Measurements from ENCODE around the gene SLC5A9. TPM values are rescaled to one million over a fixed set of nuclear protein-coding genes. Genes with fewer than 3 reads are reported as not detected.
A peak's percentile ranks its signal among the peaks of the same experiment; 100 is the strongest.
"Not testable (repeated sequence)": the region's sequence is repeated elsewhere in the genome, so short reads cannot be mapped to it uniquely, and the experiment has no call there.

Gene SLC5A9
- total and polyA plus RNA-seq, 2 of the 13 experiments (the other 11 are each of a cell fraction or from before 2014, with no cell fraction given): 42.0 to 65.0 TPM

- TF ChIP-seq MTERF4 (CRISPR knock-in tag; IDR thresholded peaks at IDR 0.05): 0 out of 2 replicates have a peak, but pooled peaks have one; percentile 27
- not testable (repeated sequence) for TF ChIP-seq FOXA1 (IDR thresholded peaks at IDR 0.05)
- TF ChIP-seq FOXA1 (CRISPR knock-in tag; IDR thresholded peaks at IDR 0.05): peak; percentile 54; the same call in 1 of the 2 replicates
- 0 out of 2 replicates have a peak, but pooled peaks have one; percentile 33 for TF ChIP-seq ZNF263 (CRISPR knock-in tag; IDR thresholded peaks at IDR 0.05)
Measured at GRCh38 chr1:48284696-48285420, 62.3 kb downstream of the SLC5A9 start (continued).

GRCh38 chr1:48285525-48285924, 63.0 kb downstream of the SLC5A9 start:
- Histone ChIP-seq H3K4me1 (ENCODE audit: insufficient read depth, low read length) (peaks cover 15% of the 10 kb centered on the region), H3K4me2 (ENCODE audit: low read depth, low read length) (peak overlapping the region; percentile 81), H4K20me1 (ENCODE audit: insufficient read depth, low read length) (no peaks in the 10 kb centered on the region), H3K36me3 (replicated peaks in 1 of 2; ENCODE audit: control insufficient read depth in 1 of 2, insufficient read depth in 2 of 2, low read length in 2 of 2) (no peaks in the 10 kb centered on the region), H3K79me2 (ENCODE audit: insufficient read depth, low read length) (no peaks in the 10 kb centered on the region), H3K9me3 (ENCODE audit: low read length) (no peaks in the 10 kb centered on the region), H3K27ac (ENCODE audit: extremely low read length, insufficient read depth, low read length) (no peak overlapping the region), H3K9ac (ENCODE audit: insufficient read depth, low read depth, low read length) (no peak overlapping the region), H3K4me3 (replicated peaks in 1 of 3; ENCODE audit: insufficient read depth in 1 of 3, low read depth in 2 of 3, low read length in 3 of 3) (peak overlapping the region in 1 of 3 experiments; percentile 59; a peak in 1 of 6 replicates), H3K27me3 (ENCODE audit: control insufficient read depth in 1 of 2, insufficient read depth in 2 of 2, low read length in 2 of 2) (no peaks in the 10 kb centered on the region), H2AFZ (ENCODE audit: low read length) (no peak overlapping the region)
- ChIA-PET CTCF (ENCODE audit: low intra/inter-chr PET ratio, low total read pairs) (no interaction called here), POLR2A (interaction anchor here (1.0 to 2.1 kb wide), 3 partner anchors 33 to 186 kb away, joined by 4 to 13 read pairs (median 5); partner anchors contain the start of genes SLC5A9 and SPATA6)
- BruUV-seq (replicated peaks): no TSS peak
- FAIRE-seq: no peak
- peak; percentile 12 for DNase-seq (ENCODE audit: low spot score)
- 60% methylated on average over 2 of the region's 3 CpGs for WGBS (ENCODE audit: low lambda C conversion rate)
- peak; percentile 91 for ATAC-seq
- TF ChIP-seq MTA3 (CRISPR knock-in tag; IDR thresholded peaks at IDR 0.05) (no peak), ZFP41 (CRISPR knock-in tag; IDR thresholded peaks at IDR 0.05; ENCODE audit: borderline replicate concordance) (no peak), ZNF770 (CRISPR knock-in tag; IDR thresholded peaks at IDR 0.05) (no peak), ZNF780A (CRISPR knock-in tag; IDR thresholded peaks at IDR 0.05) (no peak), CREB1 (IDR thresholded peaks at IDR 0.05) (no peak), CREB1 (CRISPR knock-in tag; IDR thresholded peaks at IDR 0.05) (no peak), THYN1 (CRISPR knock-in tag; IDR thresholded peaks at IDR 0.05; ENCODE audit: borderline replicate concordance, low read depth) (no peak)
- in situ Hi-C loops (cut with HindIII; ENCODE audit: extremely low pct_ligation_motif_present, low pct_unique_long_range_greater_than_20kb) (no loop called here), intact Hi-C loops (cut with micrococcal nuclease; ENCODE audit: unreplicated experiment) (no loop called here)
